ENCODE data around the gene SLCO1A2.
"Not testable (repeated sequence)": the region's sequence is repeated elsewhere in the genome, so short reads cannot be mapped to it uniquely, and the experiment has no call there.

Gene SLCO1A2, protein sequence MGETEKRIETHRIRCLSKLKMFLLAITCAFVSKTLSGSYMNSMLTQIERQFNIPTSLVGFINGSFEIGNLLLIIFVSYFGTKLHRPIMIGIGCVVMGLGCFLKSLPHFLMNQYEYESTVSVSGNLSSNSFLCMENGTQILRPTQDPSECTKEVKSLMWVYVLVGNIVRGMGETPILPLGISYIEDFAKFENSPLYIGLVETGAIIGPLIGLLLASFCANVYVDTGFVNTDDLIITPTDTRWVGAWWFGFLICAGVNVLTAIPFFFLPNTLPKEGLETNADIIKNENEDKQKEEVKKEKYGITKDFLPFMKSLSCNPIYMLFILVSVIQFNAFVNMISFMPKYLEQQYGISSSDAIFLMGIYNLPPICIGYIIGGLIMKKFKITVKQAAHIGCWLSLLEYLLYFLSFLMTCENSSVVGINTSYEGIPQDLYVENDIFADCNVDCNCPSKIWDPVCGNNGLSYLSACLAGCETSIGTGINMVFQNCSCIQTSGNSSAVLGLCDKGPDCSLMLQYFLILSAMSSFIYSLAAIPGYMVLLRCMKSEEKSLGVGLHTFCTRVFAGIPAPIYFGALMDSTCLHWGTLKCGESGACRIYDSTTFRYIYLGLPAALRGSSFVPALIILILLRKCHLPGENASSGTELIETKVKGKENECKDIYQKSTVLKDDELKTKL

DNA sequence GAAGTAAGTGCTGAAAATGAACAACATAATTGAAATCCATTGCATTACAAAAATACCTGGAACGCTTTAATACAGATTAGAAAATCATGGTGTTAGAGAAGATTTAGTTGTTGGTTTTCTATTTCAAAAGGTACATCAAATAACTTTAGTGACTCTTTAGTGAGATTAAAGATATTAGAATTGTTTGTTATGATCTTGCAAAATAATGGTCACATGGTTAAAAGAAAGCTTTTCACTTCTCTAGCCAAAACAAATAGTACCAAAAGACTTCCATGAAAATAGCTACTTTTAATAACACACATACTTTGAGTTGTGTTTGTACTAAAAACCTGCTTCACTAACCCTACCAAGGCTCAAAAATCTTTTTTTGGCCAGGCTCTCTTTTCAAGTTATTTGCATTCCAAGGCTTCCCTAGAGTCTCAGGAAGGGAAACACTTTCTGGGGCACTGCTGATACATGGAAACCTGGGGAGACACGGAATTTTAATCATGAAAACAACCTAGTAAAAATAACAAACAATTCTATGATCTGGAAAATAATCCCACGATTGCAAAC lies at the start of gene SLCO1A2:
SLCO1A2 (minus strand) TSS at position 147 of the 555 bp plus-strand sequence. CDS start 270 bp downstream, outside the sequence.
- DNase-seq (ENCODE audit: low spot score) = no peak

DNA sequence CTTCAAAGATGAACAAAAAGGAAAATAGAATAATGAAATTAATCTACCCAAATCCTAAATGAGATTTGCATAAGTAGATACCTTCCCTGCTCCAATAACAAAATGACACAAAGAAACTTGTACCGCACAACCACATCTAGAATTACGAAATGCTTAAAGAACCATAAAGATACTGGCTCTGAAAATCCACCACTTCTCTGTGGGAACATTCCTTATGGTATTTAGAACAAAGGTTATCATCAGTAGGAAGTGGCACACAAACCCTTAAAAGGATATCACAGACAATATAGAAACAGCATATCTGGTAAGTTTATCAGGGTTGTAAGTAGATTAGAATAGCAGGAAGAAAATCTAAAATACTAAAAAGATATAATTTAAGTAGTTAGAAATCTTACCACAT lies 49.5 kb upstream of the SLCO1A2 start:
- no peak for DNase-seq (ENCODE audit: low spot score)

DNA sequence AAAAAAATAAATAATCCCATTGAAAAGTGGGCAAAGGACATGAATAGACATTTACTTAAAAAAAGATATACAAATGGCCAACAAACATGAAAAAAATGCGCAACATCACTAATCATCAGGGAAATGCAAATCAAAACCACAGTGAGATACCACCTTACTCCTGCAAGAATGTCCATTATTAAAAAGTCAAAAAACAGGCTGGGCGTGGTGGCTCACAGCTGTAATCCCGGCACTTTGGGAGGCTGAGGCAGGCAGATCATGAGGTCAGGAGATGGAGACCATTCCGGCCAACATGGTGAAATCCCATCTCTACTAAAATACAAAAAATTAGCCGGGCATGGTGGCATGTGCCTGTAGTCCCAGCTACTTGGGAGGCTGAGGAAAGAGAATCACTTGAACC lies 46.6 kb upstream of the SLCO1A2 start:
- DNase-seq (ENCODE audit: low spot score) = not testable (repeated sequence)

DNA sequence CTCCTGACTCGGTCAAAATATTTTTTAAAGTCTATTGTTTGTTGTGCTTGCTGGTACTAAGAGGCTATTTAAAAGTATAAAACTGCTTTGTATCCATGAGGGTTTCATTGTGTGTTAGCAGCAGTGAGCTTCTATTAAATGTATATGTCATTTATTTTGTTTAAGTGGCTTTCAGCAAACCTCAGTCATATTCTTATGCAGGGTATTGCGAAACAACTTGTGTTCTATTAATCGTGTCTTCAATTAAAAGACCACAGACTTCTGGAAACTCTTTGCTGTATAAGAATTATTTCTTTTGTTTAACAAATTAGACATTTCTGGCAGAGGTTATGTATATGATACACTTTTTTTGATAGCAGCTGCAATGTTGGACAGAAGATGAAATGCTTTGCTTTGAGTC lies 44.5 kb upstream of the SLCO1A2 start:
- DNase-seq (ENCODE audit: low spot score) = no peak

DNA sequence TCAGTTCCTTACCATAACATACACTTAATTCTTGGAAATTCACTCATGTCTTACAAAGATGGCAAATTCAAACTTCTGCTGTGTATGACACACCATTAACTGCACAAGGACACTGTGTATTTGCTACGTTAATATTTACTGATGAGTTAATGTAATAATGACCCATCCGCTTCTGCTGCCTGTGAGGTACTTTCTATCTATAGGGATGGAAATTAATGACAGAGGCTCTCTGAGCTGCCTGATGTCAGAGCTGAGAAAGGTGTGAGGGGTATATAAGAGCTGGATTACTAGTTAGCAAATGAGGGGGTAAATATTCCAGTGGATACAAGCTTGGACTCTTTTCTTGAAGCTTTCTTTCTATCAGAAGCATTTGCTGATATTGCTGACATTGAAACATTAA lies 37.9 kb upstream of the SLCO1A2 start, which contains the start of gene IAPP:
IAPP (plus strand) TSS at position 301 of the 400 bp plus-strand sequence. CDS start 450 bp downstream, outside the sequence.
- DNase-seq (ENCODE audit: low spot score) = no peak

DNA sequence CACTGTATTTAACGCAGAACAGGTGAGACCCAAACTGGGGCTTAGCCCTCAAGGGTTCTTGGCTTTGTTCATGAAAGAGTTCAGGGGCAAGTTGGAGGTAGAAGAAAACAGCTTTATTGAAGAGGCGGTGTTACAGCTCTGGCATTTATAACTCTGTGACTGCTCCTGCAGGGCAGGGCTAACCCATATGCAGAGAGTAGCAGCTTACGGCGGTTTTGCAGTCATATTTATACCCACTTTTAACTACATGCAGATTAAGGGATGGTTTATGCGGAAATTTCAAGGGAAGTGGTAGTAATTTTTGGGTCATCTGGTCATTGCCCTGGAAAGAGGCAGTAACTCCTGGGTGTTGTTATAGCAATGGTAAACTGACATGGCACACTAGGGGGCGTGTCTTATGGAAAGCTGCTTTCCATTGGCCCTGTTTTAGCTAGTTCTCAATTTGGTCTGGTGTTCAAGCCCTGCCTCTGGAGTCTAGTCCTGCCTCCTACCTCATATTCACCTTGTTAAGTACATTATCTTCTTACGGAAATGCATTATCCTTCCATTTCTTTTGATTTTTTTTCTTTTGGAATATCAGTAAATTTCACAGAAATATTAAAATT lies 36.2 kb upstream of the SLCO1A2 start:
- DNase-seq (ENCODE audit: low spot score) = no peak

DNA sequence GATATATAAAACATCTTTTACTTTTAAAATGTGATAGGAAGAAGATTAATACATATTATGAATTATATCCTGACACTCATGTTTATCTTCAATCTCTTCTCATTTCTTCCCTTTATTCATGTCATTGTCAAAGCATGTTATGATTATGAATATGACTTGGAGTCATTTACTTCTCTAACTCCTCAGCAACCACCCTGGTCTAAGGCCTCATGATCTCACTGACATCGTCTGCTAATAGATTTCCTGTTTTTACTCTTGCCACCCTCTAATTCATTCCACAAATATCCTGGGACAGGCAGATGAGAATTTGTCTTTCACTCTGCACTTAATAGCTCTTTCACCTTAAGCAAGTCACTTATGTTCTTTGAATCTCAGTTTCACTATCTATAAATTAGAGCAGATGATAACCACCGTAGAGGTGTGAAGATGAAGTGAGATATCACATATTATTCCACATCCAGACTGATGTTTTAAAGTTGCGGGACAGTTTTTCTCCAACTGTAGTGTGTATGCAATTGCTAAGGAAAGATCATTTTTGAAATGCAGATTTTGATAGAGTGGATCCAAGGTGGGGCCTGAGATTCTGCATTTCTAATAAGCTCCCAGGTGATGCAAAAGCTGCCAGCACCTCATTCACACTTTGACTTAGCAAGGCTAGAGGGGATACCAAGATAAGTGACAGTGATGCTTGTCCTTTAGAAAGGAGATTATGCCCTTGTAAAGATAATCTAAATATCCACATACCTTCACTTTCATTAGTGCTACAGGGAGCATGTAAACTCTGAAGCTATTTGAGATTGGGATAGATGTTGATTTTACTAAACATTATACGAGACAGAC lies 34.6 kb upstream of the SLCO1A2 start:
- DNase-seq (ENCODE audit: low spot score) = no peak

DNA sequence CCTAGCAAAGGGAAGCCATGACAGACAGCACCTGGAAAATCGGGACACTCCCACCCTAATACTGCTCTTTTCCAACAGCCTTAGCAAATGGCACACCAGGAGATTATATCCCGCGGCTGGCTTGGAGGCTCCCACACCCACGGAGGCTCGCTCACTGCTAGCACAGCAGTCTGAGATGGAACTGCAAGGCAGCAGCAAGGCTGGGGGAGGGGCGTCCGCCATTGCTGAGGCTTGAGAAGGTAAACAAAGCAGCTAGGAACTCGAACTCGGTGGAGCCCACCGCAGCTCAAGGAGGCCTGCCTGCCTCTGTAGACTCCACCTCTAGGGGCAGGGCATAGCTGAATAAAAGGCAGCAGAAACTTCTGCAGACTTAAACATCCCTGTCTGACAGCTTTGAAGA lies 25.9 kb upstream of the SLCO1A2 start:
- not testable (repeated sequence) for DNase-seq (ENCODE audit: low spot score)

DNA sequence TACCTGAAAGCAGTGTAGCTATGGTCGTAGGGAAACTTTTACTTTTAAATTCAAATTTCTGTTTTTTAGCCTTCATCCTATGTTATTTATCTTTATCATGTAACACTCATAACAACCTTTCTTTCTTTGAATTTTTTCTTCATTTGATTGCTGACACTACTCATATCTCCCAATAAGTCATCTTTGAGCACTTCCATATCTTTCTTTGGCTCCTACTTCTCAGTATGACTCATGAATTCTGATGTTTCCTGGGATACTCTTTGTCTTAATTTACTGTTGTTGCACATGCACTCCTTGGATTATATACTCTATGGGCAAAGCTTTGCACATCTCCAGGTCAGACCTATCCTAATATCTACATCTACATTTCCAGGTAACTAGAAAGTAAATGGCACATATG lies 19.9 kb upstream of the SLCO1A2 start:
- DNase-seq (ENCODE audit: low spot score) = peak; percentile 15

DNA sequence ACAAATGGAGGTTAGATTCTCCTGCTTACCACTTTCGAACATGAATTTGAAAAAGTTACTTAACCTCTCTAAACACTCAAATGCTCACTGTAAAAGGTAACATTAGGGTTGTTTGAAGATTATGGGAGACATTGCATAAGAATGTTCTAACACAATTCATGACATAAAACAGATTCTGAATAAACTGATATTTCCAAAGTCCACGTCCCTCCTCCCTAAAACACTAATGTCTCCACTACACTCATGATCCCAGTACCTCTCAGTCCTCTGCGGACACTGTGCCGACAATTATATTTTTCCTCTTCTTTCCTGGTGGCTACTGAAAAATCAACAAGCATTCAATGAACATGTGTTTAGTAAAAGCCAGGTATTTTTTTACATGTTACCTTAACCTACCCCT lies 19.2 kb upstream of the SLCO1A2 start:
- DNase-seq (ENCODE audit: low spot score) = no peak

DNA sequence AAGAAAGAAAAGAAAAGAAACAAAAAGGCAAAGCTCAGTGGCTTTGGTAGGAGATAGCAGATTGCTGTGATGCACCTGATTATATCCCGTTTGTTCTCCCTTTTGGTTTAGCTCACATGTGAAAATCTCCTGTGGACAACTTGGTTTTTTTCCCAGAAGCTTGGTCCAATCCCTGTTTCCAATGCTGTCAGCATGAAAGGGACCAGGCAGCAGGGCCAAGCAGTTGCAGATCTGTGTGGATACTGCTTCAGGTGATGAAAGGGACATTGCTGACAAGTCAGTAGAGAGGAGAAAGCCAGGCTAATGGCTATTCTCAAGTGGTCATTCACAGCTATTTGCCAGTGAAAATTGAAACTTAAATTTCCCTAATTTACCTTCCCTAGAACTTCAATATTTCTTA lies 18.8 kb upstream of the SLCO1A2 start:
- no peak for DNase-seq (ENCODE audit: low spot score)

DNA sequence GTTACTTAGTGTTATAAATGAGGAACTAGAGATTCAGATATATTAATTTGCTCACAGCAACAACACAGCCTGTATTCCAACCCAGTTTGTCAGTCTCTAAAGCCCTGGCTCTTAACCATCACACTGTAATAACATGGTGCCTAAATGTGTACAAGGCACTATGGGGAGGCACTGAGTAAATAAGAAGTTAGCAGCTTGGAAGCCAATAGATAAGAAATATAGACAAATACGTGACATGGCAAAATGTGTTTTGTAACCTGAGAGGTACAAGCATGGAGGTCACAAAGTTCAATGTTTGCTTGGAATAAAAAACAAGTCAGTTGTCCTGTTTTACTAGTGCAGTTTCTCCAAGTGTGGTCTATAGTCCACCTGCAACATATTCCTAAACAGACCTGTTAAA lies 16.3 kb upstream of the SLCO1A2 start:
- DNase-seq (ENCODE audit: low spot score) = no peak

DNA sequence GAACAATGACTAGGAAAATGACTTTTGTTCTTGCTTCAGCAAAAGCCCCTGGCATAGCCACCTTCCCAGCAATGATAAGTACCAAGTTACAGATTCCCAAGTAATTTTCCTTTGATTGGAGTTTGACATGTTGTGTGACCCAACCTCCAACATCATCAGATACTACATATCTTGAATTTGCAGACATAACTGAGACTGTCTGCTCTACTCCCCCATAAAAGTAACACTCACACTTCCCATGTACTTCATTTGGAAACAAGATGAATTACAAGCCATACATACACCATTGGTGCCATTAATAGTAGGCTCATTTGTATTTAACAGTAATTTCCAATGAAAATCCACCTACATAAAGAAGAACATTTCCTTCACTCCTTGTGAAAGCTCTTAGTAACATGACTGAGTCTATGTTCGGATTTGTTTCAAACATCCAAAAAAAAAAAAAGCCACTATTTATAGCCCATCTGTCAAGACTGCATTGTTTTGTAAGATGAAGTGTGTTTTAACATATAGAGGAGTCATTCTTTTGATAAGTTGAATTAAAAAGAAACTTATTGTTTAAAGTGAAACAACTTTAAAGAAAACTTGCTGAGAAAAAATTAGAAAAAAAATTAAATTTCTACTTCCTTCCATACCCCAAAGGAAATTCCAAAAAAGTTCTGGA lies 12.0 kb upstream of the SLCO1A2 start:
- no peak for DNase-seq (ENCODE audit: low spot score)

DNA sequence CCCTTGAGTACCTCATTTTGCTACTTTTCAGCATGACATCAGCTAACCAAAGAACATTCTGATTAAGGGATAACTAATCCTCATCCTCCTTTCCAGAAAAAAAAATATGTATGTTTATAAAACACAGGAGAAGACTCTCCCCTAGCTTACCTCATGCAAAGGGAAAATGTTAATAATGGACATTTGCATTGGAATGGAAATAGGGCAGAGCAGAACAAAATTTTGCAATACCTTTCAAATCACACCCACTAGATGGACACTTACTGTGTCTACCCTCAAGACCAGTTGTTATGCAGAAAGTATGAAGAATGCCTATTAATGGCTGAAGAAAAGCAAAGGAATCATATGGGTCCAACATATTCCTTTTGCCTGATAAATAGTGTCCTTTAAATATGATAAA lies 8.9 kb upstream of the SLCO1A2 start:
- no peak for DNase-seq (ENCODE audit: low spot score)

DNA sequence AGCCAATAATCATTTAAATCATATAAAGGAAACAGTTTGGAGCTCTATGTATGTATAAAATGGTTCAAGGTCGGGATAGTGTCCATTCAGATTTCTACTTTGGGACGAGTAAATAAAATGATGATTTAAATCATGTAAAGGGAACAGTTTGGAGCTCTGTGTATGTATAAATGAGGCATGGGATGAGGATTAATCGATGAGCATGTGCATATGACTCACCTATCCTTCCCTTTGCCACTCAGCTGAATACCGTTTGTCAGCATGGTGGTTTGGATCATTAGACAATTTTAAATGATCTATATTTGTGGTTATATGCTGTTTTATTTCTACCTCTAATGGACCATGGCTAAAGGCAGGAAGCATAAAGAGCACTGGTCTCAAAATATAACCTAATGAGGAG lies 7.1 kb upstream of the SLCO1A2 start:
- DNase-seq (ENCODE audit: low spot score) = no peak

DNA sequence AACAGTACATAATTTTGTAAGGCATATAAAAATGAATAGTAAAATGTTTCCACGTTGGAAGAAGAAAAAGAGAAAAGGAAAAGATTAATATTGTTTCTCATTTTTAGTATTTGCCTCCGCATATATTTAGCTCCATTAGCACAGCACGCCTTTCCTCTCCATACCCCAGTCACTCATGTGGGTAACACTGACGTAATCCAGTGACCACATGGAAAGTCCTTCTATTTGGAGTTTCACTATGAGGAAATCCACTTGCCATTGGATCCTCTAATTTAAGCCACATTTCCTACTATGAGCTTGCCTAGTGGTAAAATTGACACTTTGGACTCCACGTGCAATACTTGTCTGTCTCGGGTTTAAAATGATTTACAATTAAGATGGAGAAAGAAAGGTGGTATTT lies 5.7 kb upstream of the SLCO1A2 start:
- no peak for DNase-seq (ENCODE audit: low spot score)

DNA sequence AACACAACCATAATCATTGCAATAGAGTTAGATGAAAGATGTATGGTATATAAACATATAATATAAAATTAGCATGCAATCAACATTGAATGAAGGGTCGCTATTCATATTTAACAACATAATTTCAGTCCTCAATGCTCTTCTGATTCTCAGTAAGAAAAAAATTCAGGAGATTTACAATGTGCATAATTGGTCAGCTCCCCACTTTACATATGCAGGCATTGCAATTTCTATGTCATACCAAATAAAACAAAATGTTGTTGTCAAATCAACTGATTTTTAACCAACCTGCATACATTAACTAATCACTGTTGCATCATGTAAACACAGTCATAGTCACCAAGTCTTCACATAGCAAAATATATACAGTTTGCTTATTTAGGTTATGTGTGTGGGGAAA lies 5.2 kb upstream of the SLCO1A2 start:
- DNase-seq (ENCODE audit: low spot score) = no peak

DNA sequence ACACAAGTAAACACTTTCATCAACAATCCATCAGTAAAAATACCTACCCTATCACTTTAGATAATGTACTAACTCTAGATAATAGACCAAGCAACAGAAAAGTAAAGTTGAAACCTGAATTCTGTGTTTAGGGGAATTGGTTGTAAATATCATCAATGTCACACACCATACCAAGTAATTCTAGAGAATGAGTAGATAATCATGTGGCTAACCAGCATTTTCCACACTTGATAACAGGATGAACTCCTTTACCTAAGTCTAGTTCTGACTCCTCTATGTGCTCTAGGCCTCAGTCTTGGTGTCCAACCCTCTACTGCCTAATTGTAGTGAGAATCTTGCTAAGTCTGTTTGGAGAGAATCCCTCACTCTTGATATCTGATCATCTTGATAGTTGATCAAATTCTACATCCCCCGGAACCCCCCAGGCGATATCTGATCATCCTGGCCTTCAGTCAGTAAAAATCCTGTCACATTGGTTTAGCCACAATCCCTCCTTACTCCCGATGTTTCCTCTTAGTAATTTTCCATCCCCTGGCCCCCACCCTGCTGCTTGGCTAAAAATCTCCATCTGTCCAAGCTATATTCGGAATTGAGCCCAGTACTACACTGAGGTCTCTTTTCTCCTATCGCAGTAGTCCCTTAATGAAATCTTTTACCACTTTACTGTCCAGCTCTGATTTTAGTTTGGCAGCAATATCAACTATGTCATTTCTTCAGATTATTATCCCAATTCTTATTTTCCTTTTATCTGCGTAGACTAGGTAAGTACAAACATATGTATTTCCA lies 3.4 kb upstream of the SLCO1A2 start:
- DNase-seq (ENCODE audit: low spot score) = no peak

DNA sequence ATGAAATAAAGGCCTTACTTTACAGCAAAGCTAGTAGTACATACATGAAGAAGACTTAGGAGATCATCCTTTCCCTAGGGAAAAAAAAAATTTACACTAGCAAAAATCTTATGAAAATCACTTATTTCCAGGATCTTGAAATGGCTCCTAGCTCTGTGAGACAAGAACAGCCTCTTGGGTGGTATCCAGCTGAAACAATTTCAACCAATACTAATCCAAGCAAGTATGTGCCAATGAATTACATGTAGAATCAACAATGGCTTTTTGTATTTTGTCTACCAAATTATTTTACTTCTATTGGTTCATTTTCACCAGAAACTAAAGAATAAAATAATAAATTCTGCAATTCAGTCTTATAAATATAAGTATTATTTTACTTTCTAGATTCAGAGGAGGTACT lies 2.7 kb upstream of the SLCO1A2 start:
- DNase-seq (ENCODE audit: low spot score) = no peak

DNA sequence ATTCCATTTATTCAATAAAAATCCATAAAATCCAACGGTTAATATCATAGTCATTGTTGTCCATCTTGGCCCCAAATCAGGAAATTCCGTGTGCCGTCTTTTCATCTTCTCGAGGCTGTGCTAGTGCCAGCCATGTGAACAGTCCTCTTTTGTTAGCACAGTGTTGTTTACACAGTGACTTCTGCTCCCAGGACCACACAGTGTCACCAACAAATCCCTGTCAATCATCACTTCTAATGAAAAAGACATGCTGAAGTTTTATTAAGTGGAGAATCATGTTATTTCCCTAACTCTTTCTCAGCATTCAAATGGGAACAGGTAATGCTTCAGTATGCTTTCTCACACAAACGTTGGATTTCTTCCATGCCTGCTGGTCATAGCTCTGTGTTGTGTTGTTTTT lies 1.9 kb upstream of the SLCO1A2 start:
- DNase-seq (ENCODE audit: low spot score) = no peak
